T-helper 2 cell treated with Interferon-gamma antibody and Interleukin-4, amounts not matched to agents 5 μg/mL and 100 μg/mL, for 36 hours (primary cell): ENCODE data around the gene CLEC10A.

Experiments
- DNase-seq: peaks from one replicate; pipeline ENCODE4 v3.0.0; 2021; ENCODE audit warnings: low spot score
- H3K27ac Mint-ChIP-seq: one replicate; pipeline ENCODE4 v1.8.0; 2021; ENCODE audit warnings: mild to moderate bottlenecking, mixed read lengths
- H3K27me3 Mint-ChIP-seq: one replicate; pipeline ENCODE4 v1.8.0; 2021; ENCODE audit warnings: low read depth, mixed read lengths
- H3K36me3 Mint-ChIP-seq: one replicate; pipeline ENCODE4 v1.8.0; 2021; ENCODE audit warnings: low read depth, mixed read lengths
- H3K4me1 Mint-ChIP-seq: one replicate; pipeline ENCODE4 v1.8.0; 2021; ENCODE audit warnings: low read depth, mixed read lengths
- H3K4me3 Mint-ChIP-seq: one replicate; pipeline ENCODE4 v1.8.0; 2022; ENCODE audit warnings: mild to moderate bottlenecking, moderate library complexity, mixed read lengths
- H3K9me3 Mint-ChIP-seq: one replicate; pipeline ENCODE4 v1.8.0; 2021; ENCODE audit warnings: mixed read lengths

CLEC10A gene

GRCh38 chr17:7045492-7046126, 34.4 kb downstream of the CLEC10A start:
- Mint-ChIP-seq H3K27ac (peak overlapping the region; percentile 65), H3K36me3 (no peaks in the 10 kb centered on the region), H3K4me3 (peak overlapping the region; percentile 74), H3K9me3 (no peaks in the 10 kb centered on the region), H3K27me3 (peaks cover 25% of the 10 kb centered on the region), H3K4me1 (peaks cover 18% of the 10 kb centered on the region)
- DNase-seq: no peak

- H3K4me1 Mint-ChIP-seq: peaks cover 24% of the 10 kb centered on the region
- no peak for DNase-seq
Observed at GRCh38 chr17:7043497-7044198, 36.4 kb downstream of the CLEC10A start, which contains the start of gene SLC16A11. Gene SLC16A11, minus strand, starts transcription at chr17:7044092. Its CDS starts 579 bp downstream, at chr17:7043513.

GRCh38 chr17:7043182-7043496, 36.9 kb downstream of the CLEC10A start:
- H3K4me3 Mint-ChIP-seq: peak overlapping the region; percentile 36
- H3K27ac Mint-ChIP-seq: no peak overlapping the region
- H3K27me3 Mint-ChIP-seq: peaks cover 24% of the 10 kb centered on the region
- DNase-seq: no peak
- peaks cover 29% of the 10 kb centered on the region for H3K4me1 Mint-ChIP-seq
- no peaks in the 10 kb centered on the region for H3K9me3 Mint-ChIP-seq
- peaks cover 8% of the 10 kb centered on the region for H3K36me3 Mint-ChIP-seq

More at GRCh38 chr17:7043497-7044198, 36.4 kb downstream of the CLEC10A start, which contains the start of gene SLC16A11:
- H3K27ac Mint-ChIP-seq: no peak within 1 kb of the TSS
- no peaks in the 10 kb centered on the region for H3K9me3 Mint-ChIP-seq
- H3K27me3 Mint-ChIP-seq: peaks cover 24% of the 10 kb centered on the region
- peak within 1 kb of the TSS; percentile 36 for H3K4me3 Mint-ChIP-seq
- H3K36me3 Mint-ChIP-seq: peaks cover 5% of the 10 kb centered on the region

GRCh38 chr17:7042501-7043181, 37.4 kb downstream of the CLEC10A start:
- Mint-ChIP-seq H3K27me3 (peaks cover 24% of the 10 kb centered on the region), H3K27ac (peak overlapping the region; percentile 63), H3K4me3 (peak overlapping the region; percentile 36), H3K4me1 (peaks cover 31% of the 10 kb centered on the region), H3K36me3 (peaks cover 8% of the 10 kb centered on the region), H3K9me3 (no peaks in the 10 kb centered on the region)
- DNase-seq: no peak

- Mint-ChIP-seq H3K27ac (peak overlapping the region; percentile 63), H3K4me3 (peak overlapping the region; percentile 34), H3K27me3 (peaks cover 24% of the 10 kb centered on the region), H3K4me1 (peaks cover 26% of the 10 kb centered on the region), H3K9me3 (no peaks in the 10 kb centered on the region), H3K36me3 (peaks cover 8% of the 10 kb centered on the region)
- DNase-seq: no peak
Observed at GRCh38 chr17:7041607-7042500, 38.2 kb downstream of the CLEC10A start.

- DNase-seq: no peak
- Mint-ChIP-seq H3K27me3 (peaks cover 17% of the 10 kb centered on the region), H3K4me3 (no peak overlapping the region), H3K27ac (peak overlapping the region; percentile 63), H3K9me3 (no peaks in the 10 kb centered on the region), H3K4me1 (peaks cover 21% of the 10 kb centered on the region), H3K36me3 (peaks cover 8% of the 10 kb centered on the region)
Observed at GRCh38 chr17:7039832-7040231, 40.2 kb downstream of the CLEC10A start.

- no peaks in the 10 kb centered on the region for H3K9me3 Mint-ChIP-seq
- DNase-seq: no peak
- H3K4me1 Mint-ChIP-seq: peaks cover 27% of the 10 kb centered on the region
- peaks cover 10% of the 10 kb centered on the region for H3K27me3 Mint-ChIP-seq
- H3K36me3 Mint-ChIP-seq: peaks cover 8% of the 10 kb centered on the region
- H3K4me3 Mint-ChIP-seq: peak overlapping the region; percentile 35
- peak overlapping the region; percentile 32 for H3K27ac Mint-ChIP-seq
Observed at GRCh38 chr17:7038025-7038862, 41.8 kb downstream of the CLEC10A start.

- Mint-ChIP-seq H3K36me3 (peaks cover 8% of the 10 kb centered on the region), H3K9me3 (no peaks in the 10 kb centered on the region), H3K4me3 (peak within 1 kb of the TSS; percentile 93), H3K27ac (peak within 1 kb of the TSS; percentile 95), H3K4me1 (peaks cover 39% of the 10 kb centered on the region), H3K27me3 (no peaks in the 10 kb centered on the region)
- DNase-seq: peak; percentile 99
Observed at GRCh38 chr17:7035591-7036368, 44.3 kb downstream of the CLEC10A start, which contains the start of gene SLC16A13. Gene SLC16A13, plus strand, starts transcription at chr17:7036015. Its CDS starts 368 bp downstream, at chr17:7036383.

- peak overlapping the region; percentile 93 for H3K4me3 Mint-ChIP-seq
- no peaks in the 10 kb centered on the region for H3K9me3 Mint-ChIP-seq
- H3K27me3 Mint-ChIP-seq: no peaks in the 10 kb centered on the region
- peaks cover 46% of the 10 kb centered on the region for H3K4me1 Mint-ChIP-seq
- H3K36me3 Mint-ChIP-seq: peaks cover 7% of the 10 kb centered on the region
- peak; percentile 60 for DNase-seq
- peak overlapping the region; percentile 95 for H3K27ac Mint-ChIP-seq
Observed at GRCh38 chr17:7034955-7035590, 45.0 kb downstream of the CLEC10A start.

GRCh38 chr17:7029659-7030058, 50.4 kb downstream of the CLEC10A start:
- no peaks in the 10 kb centered on the region for H3K9me3 Mint-ChIP-seq
- peak; percentile 56 for DNase-seq
- H3K27ac Mint-ChIP-seq: peak overlapping the region; percentile 81
- peaks cover 40% of the 10 kb centered on the region for H3K4me1 Mint-ChIP-seq
- H3K36me3 Mint-ChIP-seq: no peaks in the 10 kb centered on the region
- H3K4me3 Mint-ChIP-seq: peak overlapping the region; percentile 75
- H3K27me3 Mint-ChIP-seq: no peaks in the 10 kb centered on the region

- Mint-ChIP-seq H3K9me3 (no peaks in the 10 kb centered on the region), H3K27ac (peak overlapping the region; percentile 81), H3K27me3 (no peaks in the 10 kb centered on the region), H3K36me3 (no peaks in the 10 kb centered on the region), H3K4me1 (peaks cover 36% of the 10 kb centered on the region), H3K4me3 (peak overlapping the region; percentile 5)
- no peak for DNase-seq
Observed at GRCh38 chr17:7029096-7029495, 51.0 kb downstream of the CLEC10A start.

GRCh38 chr17:7027335-7027734, 52.7 kb downstream of the CLEC10A start:
- no peak for DNase-seq
- H3K36me3 Mint-ChIP-seq: no peaks in the 10 kb centered on the region
- no peaks in the 10 kb centered on the region for H3K9me3 Mint-ChIP-seq
- H3K27ac Mint-ChIP-seq: no peak overlapping the region
- H3K27me3 Mint-ChIP-seq: no peaks in the 10 kb centered on the region
- no peak overlapping the region for H3K4me3 Mint-ChIP-seq
- H3K4me1 Mint-ChIP-seq: peaks cover 41% of the 10 kb centered on the region
